Endodermal cell (in vitro differentiated cells): ENCODE measurements around the gene SRGAP2. TPM values are rescaled to one million over a fixed set of nuclear protein-coding genes. Genes with fewer than 3 reads are reported as not detected.
"Not testable (repeated sequence)": the region's sequence is repeated elsewhere in the genome, so short reads cannot be mapped to it uniquely, and the experiment has no call there.

Experiments used
- DNase-seq: peaks from one replicate; pipeline ENCODE4 v3.0.0-alpha.2; 2017
- H3K27ac ChIP-seq: 2 replicates; pipeline ENCODE4 v1.5.1; 2013; ENCODE audit warnings: mild to moderate bottlenecking, low read depth, low read length, moderate library complexity
- H3K27me3 ChIP-seq: 2 replicates; pipeline ENCODE4 v1.6.1; 2013; ENCODE audit warnings: mild to moderate bottlenecking, low read length, moderate library complexity; ENCODE audit not compliant: insufficient read depth, control insufficient read depth, poor library complexity, severe bottlenecking
- H3K36me3 ChIP-seq: 2 replicates; pipeline ENCODE4 v1.7.0; 2013; ENCODE audit warnings: mild to moderate bottlenecking, low read length, moderate library complexity; ENCODE audit not compliant: control insufficient read depth, insufficient read depth
- H3K4me1 ChIP-seq: one replicate; pipeline ENCODE4 v1.7.0; 2013; ENCODE audit warnings: low read length; ENCODE audit not compliant: control insufficient read depth, insufficient read depth
- H3K4me3 ChIP-seq: 2 replicates; pipeline ENCODE4 v1.5.1; 2013; ENCODE audit warnings: mild to moderate bottlenecking, low read length, moderate library complexity
- H3K9ac ChIP-seq: 2 replicates; pipeline ENCODE4 v1.6.1; 2013; ENCODE audit warnings: mild to moderate bottlenecking, low read length, moderate library complexity; ENCODE audit not compliant: poor library complexity, severe bottlenecking; ENCODE audit errors: extremely low read depth
- H3K9me3 ChIP-seq: 2 replicates; pipeline ENCODE4 v1.6.1; 2013; ENCODE audit warnings: mild to moderate bottlenecking, low read length, moderate library complexity; ENCODE audit not compliant: control insufficient read depth
- H3K27ac Mint-ChIP-seq: 2 replicates; pipeline ENCODE4 v1.8.0; 2020; ENCODE audit warnings: mixed read lengths
- H3K27me3 Mint-ChIP-seq: 2 replicates; pipeline ENCODE4 v1.8.0; 2021; ENCODE audit warnings: mild to moderate bottlenecking, mixed read lengths; ENCODE audit not compliant: insufficient read depth
- H3K36me3 Mint-ChIP-seq: 2 replicates; pipeline ENCODE4 v1.8.0; 2020; ENCODE audit warnings: low read depth, mixed read lengths
- H3K4me1 Mint-ChIP-seq: 2 replicates; pipeline ENCODE4 v1.8.0; 2020; ENCODE audit warnings: mixed read lengths
- H3K4me3 Mint-ChIP-seq: 2 replicates; pipeline ENCODE4 v1.8.0; 2020; ENCODE audit warnings: mild to moderate bottlenecking, moderate library complexity, mixed read lengths
- H3K9me3 Mint-ChIP-seq: 2 replicates; pipeline ENCODE4 v1.8.0; 2020; ENCODE audit warnings: mild to moderate bottlenecking, mixed read lengths
- WGBS, 2 experiments: methylation state at CpG; one replicate each; pipeline versions ENCODE4 v1.1.5 to v1.1.7; 2013; ENCODE audit warnings: missing lambda C conversion rate in 2 of 2, mixed read lengths in 1 of 2; ENCODE audit not compliant: insufficient coverage in 1 of 2, insufficient read length in 1 of 2; 5-methylcytosine and 5-hydroxymethylcytosine counted together
- total RNA-seq, 2 donors: library from RNA; stranded (reverse); fragmentation: NEBNext Ultra II Directional in 1 of 2; extraction: Animal tissue kit (Norgen Biotek cat#: 25700) in 1 of 2; gene quantifications; 2 replicates in 1 of 2; 3 replicates in 1 of 2; pipeline ENCODE4 v1.2.1, GENCODE V29; 2021
- TF ChIP-seq, protein P1 (sequence below): fragments of 200-600 bp; sonication (generic); conservative IDR thresholded peaks from 2 replicates; pipeline ENCODE4 v1.5.0; 2021; ENCODE audit warnings: antibody characterized with exemption, mild to moderate bottlenecking

The SRGAP2 gene
- total RNA-seq, 2 donors from 2014 or later = 112 to 131 TPM

DNA sequence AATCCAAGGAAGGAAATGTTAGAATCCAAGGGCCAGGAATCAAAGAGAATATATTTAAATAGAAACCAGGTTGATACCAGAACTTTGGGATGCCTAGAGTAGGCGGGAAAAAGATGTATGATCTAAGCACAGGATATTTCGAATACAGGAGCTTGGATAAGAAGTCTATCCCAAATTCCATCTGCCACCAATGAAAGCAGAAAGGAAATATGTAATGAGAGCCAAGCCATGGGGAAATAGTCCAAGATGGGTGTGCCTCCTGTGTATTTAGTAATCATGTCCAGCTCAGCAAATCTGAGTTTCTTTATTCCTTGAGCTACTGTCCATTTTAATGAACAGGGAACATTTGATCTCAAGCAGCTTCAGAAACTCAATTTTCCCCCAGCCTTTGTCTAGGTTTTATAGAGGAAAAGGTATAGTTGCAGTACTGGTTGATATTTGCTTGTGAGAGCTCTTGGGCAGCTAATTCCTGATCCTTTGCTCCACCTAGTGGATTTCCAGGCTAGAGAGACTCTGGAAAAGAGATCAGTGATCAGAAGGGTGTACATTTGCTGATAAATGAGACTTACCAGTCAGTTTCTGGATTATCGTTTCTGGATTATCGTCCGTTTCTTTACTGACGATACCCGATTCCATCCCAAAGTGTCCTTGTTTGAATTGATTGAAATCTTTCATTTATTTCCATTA is 29.0 kb upstream of the SRGAP2 start:
- H3K36me3 ChIP-seq, H3K4me1 ChIP-seq, H3K4me3 ChIP-seq, H3K27me3 ChIP-seq, H3K9ac ChIP-seq, H3K9me3 ChIP-seq, H3K4me3 Mint-ChIP-seq, H3K27me3 Mint-ChIP-seq, H3K4me1 Mint-ChIP-seq, H3K9me3 Mint-ChIP-seq, H3K27ac Mint-ChIP-seq, H3K27ac ChIP-seq, H3K36me3 Mint-ChIP-seq: not testable (repeated sequence)
- DNase-seq = peak; percentile 18
- TF ChIP-seq, protein P1, sequence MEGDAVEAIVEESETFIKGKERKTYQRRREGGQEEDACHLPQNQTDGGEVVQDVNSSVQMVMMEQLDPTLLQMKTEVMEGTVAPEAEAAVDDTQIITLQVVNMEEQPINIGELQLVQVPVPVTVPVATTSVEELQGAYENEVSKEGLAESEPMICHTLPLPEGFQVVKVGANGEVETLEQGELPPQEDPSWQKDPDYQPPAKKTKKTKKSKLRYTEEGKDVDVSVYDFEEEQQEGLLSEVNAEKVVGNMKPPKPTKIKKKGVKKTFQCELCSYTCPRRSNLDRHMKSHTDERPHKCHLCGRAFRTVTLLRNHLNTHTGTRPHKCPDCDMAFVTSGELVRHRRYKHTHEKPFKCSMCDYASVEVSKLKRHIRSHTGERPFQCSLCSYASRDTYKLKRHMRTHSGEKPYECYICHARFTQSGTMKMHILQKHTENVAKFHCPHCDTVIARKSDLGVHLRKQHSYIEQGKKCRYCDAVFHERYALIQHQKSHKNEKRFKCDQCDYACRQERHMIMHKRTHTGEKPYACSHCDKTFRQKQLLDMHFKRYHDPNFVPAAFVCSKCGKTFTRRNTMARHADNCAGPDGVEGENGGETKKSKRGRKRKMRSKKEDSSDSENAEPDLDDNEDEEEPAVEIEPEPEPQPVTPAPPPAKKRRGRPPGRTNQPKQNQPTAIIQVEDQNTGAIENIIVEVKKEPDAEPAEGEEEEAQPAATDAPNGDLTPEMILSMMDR = peak; percentile 62
- WGBS, 2 experiments = 100% methylated on average over 3 of the region's 7 CpGs; no CpG with 5 or more reads in 1 of the 2 experiments

DNA sequence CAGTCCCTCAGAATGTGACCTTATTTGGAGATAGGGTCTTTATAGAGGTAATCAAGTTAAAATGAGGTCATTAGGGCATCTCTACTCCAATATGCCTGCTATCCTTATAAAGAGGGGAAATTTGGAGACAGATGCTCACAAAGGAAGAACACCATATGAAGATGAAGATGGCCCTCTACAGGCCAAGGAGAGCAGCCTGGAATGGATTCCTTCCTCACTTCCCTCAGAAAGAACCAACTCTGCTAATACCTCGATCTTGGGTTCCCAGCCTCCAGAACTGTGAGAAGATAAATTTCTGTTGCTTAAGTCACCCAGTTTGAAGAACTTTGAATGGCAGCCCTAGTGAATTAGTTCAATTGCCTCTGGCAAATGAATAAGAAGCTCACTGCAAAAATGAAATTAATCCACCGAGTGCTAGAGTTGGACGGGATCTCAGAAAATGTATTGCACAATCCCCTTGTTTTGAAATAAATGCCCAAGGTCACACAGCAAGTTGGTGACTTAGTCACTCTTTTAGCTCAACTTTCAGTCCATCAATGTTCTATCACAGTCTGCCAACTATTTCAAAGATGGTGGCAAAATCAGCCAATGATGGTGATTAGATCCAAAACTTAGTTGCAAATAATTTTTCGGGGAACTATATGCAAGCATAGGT is 27.8 kb upstream of the SRGAP2 start:
- 87% methylated on average over 1 of the region's 4 CpGs; no CpG with 5 or more reads in 1 of the 2 experiments for WGBS, 2 experiments
- H3K4me3 Mint-ChIP-seq, H3K36me3 Mint-ChIP-seq, H3K4me1 ChIP-seq, H3K27ac Mint-ChIP-seq, H3K27me3 ChIP-seq, H3K4me3 ChIP-seq, H3K4me1 Mint-ChIP-seq, H3K27me3 Mint-ChIP-seq, H3K9me3 Mint-ChIP-seq, H3K9ac ChIP-seq, H3K9me3 ChIP-seq, H3K27ac ChIP-seq, H3K36me3 ChIP-seq: not testable (repeated sequence)
- TF ChIP-seq, protein P1 = peak; percentile 63
- DNase-seq = peak; percentile 42

DNA sequence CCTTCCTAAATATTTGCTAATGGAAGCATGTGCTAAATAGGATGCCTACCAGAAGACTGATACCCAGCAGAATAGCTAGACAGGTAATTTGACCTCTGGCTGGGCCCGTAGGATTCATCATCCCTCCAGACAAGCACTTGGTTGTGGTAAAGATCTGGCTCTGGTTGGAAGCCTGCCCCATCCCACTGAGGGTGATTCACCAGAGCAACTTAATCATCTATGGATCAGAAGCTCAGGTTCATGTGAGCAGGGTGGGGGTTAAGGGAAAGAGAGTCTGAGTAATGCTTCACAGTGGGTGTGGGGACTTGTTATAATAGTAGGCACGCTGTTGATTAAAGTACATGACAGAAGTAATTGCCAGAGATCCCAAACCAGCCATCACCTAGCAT is 27.2 kb upstream of the SRGAP2 start:
- not testable (repeated sequence) for H3K4me1 Mint-ChIP-seq, H3K36me3 ChIP-seq, H3K9me3 ChIP-seq, H3K27ac ChIP-seq, H3K4me3 Mint-ChIP-seq, DNase-seq, H3K27me3 Mint-ChIP-seq, H3K27me3 ChIP-seq, H3K36me3 Mint-ChIP-seq, H3K9me3 Mint-ChIP-seq, H3K27ac Mint-ChIP-seq, H3K9ac ChIP-seq, H3K4me3 ChIP-seq, H3K4me1 ChIP-seq
- WGBS, 2 experiments = no CpG with 5 or more reads among the region's 2 CpGs

DNA sequence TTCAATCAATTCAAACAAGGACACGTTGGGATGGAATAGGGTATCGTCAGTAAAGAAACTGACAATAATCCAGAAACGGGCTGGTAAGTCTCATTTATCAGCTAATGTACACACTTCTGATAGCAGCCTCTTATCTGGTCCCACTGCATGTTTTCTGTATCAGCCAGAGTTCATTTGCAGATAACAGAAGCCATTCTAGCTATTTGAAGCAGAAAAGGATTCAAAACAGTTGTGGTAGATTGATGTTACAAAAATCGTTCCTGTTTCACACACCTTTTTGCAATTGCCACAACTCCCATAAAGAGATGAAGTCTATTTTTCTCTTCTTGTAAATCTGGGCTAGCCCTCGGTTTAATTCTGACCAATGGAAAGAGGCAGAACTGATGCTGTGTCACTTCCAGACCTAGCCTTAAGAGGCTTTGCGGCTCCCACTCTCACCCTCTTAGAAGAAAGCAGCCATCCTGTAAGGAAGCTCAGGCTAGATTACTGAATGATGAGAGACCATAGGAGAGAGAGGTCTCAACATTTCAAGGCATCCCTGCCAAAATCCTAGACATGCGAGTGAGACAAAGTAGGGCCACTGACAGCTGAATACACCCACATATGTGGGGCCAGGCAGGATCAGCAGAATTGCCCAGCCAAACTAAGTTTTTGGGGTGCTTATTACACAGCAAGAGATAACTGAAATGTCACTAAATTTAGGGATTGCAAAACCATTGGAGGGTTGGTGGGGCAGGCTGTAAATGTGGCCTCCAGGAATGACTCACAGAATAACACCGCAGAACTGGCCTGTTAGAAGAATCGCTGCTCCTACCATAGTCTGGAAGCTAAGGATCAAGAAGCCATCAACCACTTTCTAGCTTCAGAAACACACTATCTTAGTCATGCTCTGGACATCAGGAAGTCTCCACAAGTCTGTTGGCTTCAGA is 25.0 kb upstream of the SRGAP2 start:
- H3K36me3 Mint-ChIP-seq, H3K9ac ChIP-seq, H3K27ac Mint-ChIP-seq, H3K9me3 Mint-ChIP-seq, H3K9me3 ChIP-seq, H3K27me3 ChIP-seq, H3K4me3 ChIP-seq, H3K27ac ChIP-seq, H3K4me1 ChIP-seq, H3K27me3 Mint-ChIP-seq, H3K4me1 Mint-ChIP-seq, H3K4me3 Mint-ChIP-seq, H3K36me3 ChIP-seq: not testable (repeated sequence)
- peak; percentile 24 for DNase-seq
- WGBS, 2 experiments = 78 to 100% methylated on average over 1 to 4 of the region's 9 CpGs

DNA sequence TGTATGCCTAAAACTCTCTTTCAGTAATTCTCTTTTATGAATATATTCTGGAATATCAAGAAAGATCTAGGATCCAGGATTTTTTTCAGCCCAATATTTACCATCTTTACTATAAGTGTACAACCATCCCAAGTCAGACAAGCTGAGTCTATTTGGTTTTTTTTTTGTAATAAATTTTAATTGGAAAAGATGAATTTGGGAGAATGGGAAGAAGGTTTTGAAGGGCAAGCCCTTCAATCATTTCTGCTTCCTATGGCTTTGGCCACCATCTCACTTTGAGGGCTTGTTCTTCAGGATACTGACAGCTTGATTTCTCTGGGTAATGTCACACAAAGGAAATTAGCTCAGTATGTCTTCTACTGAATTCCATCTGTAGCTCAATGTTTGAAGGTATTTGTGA is 23.7 kb upstream of the SRGAP2 start:
- H3K4me1 ChIP-seq, H3K27me3 Mint-ChIP-seq, H3K36me3 ChIP-seq, H3K9me3 Mint-ChIP-seq, H3K27ac ChIP-seq, H3K27ac Mint-ChIP-seq, H3K4me3 Mint-ChIP-seq, H3K9me3 ChIP-seq, H3K4me3 ChIP-seq, H3K9ac ChIP-seq, H3K36me3 Mint-ChIP-seq, H3K27me3 ChIP-seq, H3K4me1 Mint-ChIP-seq, DNase-seq: not testable (repeated sequence)
